ENCODE results near the gene WNT11. TPM values are rescaled to one million over a fixed set of nuclear protein-coding genes. Genes with fewer than 3 reads are reported as not detected.

WNT11 gene
- total RNA-seq, 2 experiments from 2014 or later: not detected

DNA sequence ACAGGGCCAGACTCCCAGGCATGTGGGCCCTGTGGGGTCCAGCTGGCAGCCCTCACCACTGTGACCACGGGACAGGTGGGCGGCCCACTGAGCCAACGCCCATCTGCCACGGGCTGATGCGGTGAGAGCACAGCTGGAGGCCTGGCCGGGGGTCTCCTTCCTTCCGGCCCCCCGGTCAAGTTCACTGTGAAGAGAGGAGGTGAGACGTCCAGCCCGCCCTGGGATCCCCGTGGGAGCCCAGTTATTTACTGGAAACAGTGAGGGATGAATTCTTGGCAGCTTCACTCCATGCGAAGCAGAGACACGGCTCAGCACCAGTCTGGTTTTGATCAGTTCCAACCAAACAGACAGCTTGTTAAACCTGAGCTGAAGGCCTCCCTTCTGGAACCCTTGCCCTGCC is 38.7 kb downstream of the WNT11 start:
- H3K27me3 Mint-ChIP-seq: peaks cover 6% of the 10 kb centered on the region

DNA sequence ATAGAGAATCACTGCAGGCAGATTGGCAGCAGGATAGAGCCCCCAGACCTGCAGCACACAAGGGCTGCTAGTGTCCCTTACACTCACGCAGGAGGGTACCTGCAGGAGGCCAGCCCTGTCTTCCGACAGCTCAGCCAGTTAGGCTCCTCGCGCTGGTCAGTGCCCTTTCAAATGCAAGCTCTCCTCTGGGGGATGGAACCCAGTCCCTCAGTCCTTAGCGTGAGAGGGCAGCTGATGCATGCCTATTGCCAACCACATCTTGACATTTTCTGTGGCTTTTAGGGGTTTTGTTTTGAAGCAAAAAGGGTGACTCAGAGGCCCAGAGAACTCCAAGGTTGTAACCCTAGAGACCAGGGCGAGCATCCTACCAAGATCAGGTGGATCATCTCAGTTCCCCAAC is 40.0 kb downstream of the WNT11 start:
- peak; percentile 22 for DNase-seq
- Mint-ChIP-seq H3K27ac (no peak overlapping the region), H3K27me3 (peaks cover 6% of the 10 kb centered on the region), H3K4me1 (no peaks in the 10 kb centered on the region), H3K9me3 (no peaks in the 10 kb centered on the region), H3K4me3 (no peak overlapping the region), H3K36me3 (no peaks in the 10 kb centered on the region)

More for the DNA sequence above, 38.7 kb downstream of the WNT11 start:
- Mint-ChIP-seq H3K36me3 (no peaks in the 10 kb centered on the region), H3K4me1 (no peaks in the 10 kb centered on the region), H3K27ac (no peak overlapping the region), H3K9me3 (no peaks in the 10 kb centered on the region), H3K4me3 (no peak overlapping the region)
- DNase-seq: no peak

DNA sequence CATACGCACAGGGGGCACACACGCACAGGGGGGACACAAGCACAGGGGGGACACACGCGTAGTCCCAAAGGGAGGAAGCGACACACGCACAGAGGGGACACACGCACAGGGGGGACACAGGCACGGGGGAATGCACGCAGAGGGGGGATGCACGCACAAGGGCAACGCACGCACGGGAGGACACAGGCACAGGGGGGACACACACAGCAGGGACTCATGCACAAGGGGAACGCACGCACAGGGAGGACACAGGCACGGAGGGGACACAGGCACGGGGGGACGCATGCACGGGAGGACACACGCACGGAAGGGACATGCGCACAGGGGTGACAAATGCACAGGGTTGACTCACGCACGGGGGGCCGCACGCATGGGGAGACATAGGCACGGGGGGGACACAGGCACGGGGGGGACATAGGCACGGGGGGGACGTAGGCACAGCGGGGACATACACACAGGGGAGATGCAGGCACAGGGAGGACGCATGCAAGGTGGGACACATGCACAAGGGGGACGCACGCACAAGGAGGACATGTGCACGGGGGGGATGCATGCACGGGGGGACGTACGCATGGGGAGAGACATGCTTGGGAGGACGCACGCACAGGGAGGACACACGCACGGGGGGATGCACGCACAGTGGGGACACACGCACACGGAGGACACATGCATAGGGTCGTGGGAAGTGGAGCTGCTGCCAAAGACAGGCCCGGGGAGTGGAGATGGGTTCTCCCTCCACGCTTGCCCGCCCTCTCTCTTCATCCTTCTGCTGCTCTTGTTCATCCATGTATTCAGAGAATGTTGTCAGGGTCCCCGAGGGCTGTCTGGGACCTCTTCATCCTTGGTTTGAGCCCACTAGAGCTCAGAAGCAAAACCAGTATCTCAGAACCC is 41.2 kb downstream of the WNT11 start:
- H3K4me1 Mint-ChIP-seq: no peaks in the 10 kb centered on the region
- H3K27ac Mint-ChIP-seq: no peak overlapping the region
- H3K36me3 Mint-ChIP-seq: no peaks in the 10 kb centered on the region
- H3K9me3 Mint-ChIP-seq: no peaks in the 10 kb centered on the region
- peaks cover 6% of the 10 kb centered on the region for H3K27me3 Mint-ChIP-seq
- DNase-seq: no peak
- no peak overlapping the region for H3K4me3 Mint-ChIP-seq

DNA sequence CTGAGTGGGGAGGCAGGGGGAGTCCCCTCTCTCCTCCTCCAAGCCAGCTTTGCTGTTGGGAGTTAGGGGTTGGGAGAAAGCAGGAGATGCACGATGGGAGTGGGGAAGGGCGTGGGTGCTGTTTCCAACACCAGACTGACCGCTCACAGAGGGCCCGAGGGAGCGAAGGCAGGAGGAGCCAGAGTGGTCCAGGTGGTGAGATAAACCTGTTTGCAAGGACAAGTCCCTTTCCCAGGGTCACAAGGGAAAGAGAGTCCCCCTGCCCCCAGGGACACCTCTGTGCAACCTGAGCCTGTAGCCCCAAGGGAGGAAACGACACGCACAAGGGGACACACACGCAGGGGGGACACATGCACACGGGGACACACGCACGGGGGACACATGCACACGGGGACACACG is 42.2 kb downstream of the WNT11 start:
- H3K27me3 Mint-ChIP-seq: peaks cover 6% of the 10 kb centered on the region
- no peaks in the 10 kb centered on the region for H3K36me3 Mint-ChIP-seq
- no peak for DNase-seq
- no peaks in the 10 kb centered on the region for H3K4me1 Mint-ChIP-seq
- no peaks in the 10 kb centered on the region for H3K9me3 Mint-ChIP-seq
- no peak overlapping the region for H3K27ac Mint-ChIP-seq
- no peak overlapping the region for H3K4me3 Mint-ChIP-seq

DNA sequence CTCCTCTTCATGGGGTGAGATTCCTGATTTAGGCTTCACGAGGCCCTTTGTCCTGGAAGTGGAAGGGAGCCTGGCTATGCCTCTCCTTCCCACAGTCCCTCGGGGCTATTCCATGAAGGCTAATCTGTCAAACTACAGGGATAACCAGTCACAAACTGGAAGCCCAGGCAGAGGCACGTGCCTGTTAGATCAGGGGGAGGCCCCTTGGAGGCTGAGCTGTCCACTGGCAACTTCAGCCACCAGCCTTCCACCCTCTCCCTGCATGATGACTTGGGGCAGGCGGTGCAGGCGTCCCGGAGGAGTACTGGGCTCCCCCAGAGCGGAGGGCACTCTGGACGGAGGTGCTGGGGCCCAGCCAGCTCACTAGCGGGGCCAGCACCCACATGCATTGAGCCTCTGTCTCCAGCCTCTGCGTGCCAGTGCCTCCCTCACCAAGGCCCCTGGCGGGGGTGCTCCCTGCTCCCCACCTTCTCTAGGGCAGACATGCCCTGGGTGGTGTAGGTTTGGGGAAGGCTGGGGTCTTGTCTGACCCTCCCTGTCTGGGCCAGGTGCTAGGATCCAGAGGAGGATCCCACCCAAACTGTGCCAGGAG is 42.9 kb downstream of the WNT11 start:
- H3K4me1 Mint-ChIP-seq: no peaks in the 10 kb centered on the region
- H3K4me3 Mint-ChIP-seq: no peak overlapping the region
- no peaks in the 10 kb centered on the region for H3K36me3 Mint-ChIP-seq
- DNase-seq: no peak
- no peak overlapping the region for H3K27ac Mint-ChIP-seq
- peaks cover 3% of the 10 kb centered on the region for H3K27me3 Mint-ChIP-seq
- no peaks in the 10 kb centered on the region for H3K9me3 Mint-ChIP-seq

DNA sequence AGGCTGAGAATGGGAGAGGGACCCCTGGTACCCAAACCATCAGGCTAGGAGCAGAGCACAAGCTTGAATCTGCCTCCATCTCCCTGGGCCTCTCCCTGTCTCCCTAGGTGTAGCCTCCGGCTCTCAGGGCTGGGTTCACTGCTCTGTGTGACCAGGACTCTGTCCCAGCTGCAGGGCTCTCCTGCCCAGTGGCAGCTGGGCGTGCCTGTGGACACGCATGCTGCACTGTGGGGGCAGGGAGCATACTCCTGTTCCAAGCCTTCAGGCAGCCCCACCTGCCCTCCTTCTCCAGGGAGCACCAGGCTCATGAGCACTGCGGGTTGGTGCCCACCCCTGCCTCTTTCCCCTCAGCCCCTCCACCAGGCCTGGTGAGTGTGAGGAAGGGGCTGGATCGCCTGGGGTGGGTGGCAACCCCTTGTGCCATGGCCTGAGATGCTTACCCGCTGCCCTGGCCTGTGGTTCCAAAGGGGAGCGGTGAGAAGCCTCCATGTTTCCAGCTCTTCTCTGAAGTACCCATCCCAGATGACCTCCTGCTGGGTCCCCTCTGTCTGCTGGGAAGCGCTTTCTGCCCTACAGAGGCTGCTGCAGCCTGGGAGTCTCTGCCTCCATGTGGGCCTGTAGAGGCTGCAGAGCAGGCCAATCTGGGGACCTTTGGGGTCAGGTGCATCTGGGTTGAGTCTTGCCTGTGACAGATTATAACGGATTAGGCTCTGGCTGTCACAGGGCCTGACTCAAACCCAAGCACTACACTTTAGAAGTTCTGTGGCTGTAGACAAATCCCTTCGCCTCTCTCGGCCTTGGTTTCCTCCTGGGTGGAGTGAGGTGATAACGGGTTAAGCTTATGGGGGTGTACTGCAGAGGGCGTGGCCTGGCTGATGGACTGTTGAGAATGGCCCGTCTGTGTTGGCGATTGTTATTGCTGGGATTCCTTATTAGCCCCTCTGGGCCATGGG is 43.7 kb downstream of the WNT11 start:
- no peak overlapping the region for H3K27ac Mint-ChIP-seq
- H3K4me3 Mint-ChIP-seq: no peak overlapping the region
- H3K27me3 Mint-ChIP-seq: no peaks in the 10 kb centered on the region
- H3K36me3 Mint-ChIP-seq: no peaks in the 10 kb centered on the region
- H3K9me3 Mint-ChIP-seq: no peaks in the 10 kb centered on the region
- H3K4me1 Mint-ChIP-seq: no peaks in the 10 kb centered on the region
- DNase-seq: no peak

DNA sequence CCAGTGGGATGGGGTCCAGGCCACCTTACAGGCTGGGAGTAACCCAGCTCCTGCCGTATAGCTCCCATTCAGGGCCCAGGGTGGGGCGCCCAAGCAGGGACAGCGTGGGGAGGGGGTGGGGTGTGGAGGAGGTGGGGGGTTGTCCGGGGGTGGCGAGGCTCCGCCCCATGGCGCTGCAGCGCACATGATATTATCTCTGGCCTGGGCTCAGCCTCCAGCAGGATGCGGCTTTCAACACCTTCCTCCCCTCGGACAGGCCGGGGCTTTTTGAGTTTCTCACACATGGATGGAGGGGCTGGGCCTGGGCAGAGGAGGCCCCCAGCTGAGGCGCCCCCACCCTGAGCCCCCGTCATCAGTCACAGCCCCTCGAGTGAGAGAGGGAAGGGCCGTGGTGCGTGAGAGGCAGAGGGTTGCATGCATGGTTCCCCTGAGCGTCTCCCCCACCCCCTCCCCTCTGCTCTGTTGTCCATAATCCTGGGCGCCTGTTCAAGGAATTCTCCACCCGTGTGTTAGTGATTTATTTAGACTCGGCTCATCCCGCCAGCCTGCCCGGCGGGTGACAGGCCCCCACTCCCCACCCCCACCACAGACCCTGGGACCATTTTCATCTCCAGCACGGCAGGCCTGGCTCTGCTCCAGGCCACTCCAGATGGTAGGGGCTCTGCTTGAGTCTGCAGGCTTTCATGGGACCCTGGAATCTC is 44.9 kb downstream of the WNT11 start:
- Mint-ChIP-seq H3K9me3 (no peaks in the 10 kb centered on the region), H3K4me1 (no peaks in the 10 kb centered on the region), H3K36me3 (no peaks in the 10 kb centered on the region), H3K27ac (no peak overlapping the region), H3K4me3 (no peak overlapping the region), H3K27me3 (peaks cover 4% of the 10 kb centered on the region)
- DNase-seq: no peak

DNA sequence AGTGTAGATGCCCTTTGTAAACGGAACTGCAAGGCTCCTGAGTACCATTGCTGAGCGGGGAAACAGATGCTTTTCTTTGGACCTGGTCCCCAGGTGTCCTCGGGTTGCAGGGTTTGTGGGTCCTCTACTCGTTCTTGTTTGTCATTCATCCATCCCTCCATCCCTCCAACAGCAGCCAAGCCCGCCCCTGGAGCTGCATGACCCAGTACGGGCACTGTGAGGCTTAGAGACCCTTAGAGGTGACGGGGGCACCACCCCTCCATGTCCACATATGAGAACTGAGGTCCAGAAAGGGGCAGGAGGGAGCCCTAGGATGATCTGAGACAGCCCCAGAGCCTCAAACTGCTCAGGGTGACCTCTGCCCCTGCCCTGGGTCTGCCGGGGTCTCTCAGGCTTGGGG is 45.4 kb downstream of the WNT11 start:
- DNase-seq: no peak
- no peaks in the 10 kb centered on the region for H3K36me3 Mint-ChIP-seq
- H3K9me3 Mint-ChIP-seq: no peaks in the 10 kb centered on the region
- peaks cover 9% of the 10 kb centered on the region for H3K27me3 Mint-ChIP-seq
- no peak overlapping the region for H3K27ac Mint-ChIP-seq
- H3K4me1 Mint-ChIP-seq: no peaks in the 10 kb centered on the region
- no peak overlapping the region for H3K4me3 Mint-ChIP-seq

DNA sequence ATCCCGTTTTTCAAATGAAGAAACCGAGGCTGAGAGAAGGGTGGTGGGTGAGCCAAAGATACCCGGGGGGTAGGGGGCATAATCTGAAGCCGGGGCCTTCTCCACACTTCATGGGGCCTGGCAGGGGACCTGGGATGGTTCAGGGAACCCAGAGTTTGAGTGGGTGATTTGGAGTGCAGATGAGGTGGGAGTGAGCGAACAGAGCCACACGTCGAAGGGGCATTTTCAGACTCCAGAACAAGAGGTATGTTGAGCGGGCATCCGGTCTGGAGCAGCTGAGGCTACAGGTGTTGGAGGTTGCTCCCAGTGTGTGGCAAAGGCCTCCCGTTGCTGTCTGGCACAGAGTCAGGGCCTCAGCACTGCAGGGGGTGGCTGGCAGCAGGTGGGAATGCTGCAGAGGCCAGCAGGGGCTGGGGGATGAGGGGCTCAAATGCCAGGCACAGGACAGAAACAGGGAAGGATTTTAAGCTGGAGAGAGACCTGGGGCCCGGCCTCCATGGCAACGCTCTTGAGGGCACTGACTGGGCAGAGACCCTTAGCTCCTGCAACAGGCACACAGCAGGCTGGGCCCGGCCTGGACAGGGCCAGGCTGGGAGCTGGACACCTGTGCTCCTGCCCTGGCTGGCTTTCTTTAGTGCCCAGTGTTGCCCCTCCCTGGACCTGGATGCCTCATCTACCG is 46.2 kb downstream of the WNT11 start:
- Mint-ChIP-seq H3K4me1 (no peaks in the 10 kb centered on the region), H3K9me3 (no peaks in the 10 kb centered on the region), H3K27ac (no peak overlapping the region), H3K36me3 (no peaks in the 10 kb centered on the region), H3K4me3 (no peak overlapping the region), H3K27me3 (peaks cover 9% of the 10 kb centered on the region)
- no peak for DNase-seq

DNA sequence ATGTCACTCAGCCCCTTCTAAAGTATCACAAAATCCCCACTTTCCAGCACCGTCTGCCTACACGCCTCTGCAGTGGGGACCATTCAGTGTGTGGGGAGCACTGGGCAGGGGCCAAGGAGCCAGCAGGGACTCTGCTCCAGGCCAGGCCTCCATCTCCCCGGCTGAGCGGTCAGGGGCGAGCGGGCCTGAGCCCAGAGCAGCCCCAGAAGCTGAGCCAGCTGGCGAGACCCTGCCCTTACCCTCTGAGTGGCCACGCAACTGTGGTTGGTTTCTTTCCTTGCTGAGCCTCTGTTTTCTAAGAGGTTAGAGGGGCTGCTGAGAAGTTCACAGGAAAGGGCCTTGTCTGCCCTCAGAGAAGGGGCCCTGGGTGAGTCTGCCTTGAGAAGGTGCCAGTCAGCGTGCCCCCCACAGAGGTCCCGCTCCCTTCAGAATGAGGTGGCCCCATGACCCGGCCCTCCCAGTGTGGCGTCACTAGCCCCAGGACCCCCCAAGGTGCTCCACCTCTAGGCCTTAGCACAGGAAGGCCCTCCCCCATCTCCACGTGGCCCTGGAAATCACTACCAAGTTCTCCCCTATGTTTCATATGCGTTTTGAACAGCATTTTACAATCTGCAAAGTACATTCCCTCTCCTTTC is 46.9 kb downstream of the WNT11 start:
- Mint-ChIP-seq H3K4me3 (no peak overlapping the region), H3K27ac (no peak overlapping the region), H3K9me3 (no peaks in the 10 kb centered on the region), H3K4me1 (no peaks in the 10 kb centered on the region), H3K27me3 (peaks cover 10% of the 10 kb centered on the region), H3K36me3 (no peaks in the 10 kb centered on the region)
- no peak for DNase-seq

DNA sequence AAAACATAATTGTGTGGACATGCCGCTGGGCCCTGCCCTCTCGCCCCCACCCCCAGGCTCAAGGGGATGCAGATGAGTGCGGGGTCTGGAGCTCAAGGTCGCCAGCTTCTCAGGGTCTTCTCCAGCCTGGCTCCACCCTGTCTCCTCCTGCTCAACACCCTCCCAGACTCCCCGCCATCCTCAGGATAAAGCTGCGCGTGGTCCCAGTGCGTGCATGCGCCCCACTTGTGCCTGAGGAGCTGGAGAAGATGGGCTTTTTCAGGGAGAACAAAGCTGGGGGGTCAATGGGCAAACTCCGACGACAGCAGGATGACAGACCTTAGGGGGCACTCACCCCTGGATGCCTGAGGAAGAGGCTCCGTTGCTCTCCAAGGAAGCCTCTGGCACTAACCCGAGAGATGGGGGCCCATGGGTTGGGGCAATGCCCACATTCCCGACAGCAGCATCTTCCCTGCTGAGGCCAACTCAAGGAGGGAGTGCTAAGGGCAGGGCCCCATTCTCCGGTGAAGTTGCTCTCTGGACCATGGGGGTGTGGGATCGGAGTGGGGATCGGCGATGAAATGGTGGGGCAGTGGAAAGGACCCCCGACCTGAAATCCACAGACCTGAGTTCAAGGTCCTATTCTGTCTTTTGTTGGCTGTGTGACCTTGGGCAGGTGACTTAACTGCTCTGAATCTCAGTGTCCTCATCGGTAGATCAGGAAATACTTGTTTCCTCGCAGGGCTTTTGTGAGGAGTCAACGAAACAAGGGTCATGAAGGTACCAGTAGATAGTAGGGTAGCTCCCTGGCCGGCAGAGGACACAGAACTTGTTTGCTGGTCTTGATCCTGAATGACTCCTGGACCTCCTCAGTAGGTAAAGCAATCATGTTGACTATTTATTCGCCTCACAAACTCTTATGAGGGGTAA is 47.7 kb downstream of the WNT11 start:
- Mint-ChIP-seq H3K27me3 (peaks cover 13% of the 10 kb centered on the region), H3K4me1 (no peaks in the 10 kb centered on the region), H3K4me3 (no peak overlapping the region), H3K27ac (no peak overlapping the region), H3K9me3 (no peaks in the 10 kb centered on the region), H3K36me3 (no peaks in the 10 kb centered on the region)
- DNase-seq: no peak

DNA sequence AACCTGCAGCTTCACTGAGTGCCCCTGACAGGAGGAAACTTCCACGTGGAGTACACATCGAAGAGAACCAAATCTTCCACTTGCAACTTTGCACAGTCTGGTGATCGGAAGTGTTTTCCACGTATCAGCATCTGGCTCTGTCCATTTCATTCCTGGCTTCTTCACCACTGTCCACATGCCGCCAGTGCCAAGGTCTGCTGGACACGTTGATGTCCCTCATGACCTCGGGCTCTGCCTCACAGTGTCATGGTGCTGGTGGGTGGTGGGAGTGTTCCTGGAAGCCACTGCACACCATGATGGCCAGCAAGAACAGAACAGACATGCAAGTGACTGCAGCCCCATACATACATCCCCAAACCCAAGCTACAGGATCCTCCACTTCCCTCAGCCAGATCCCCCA is 48.4 kb downstream of the WNT11 start:
- Mint-ChIP-seq H3K27me3 (peaks cover 15% of the 10 kb centered on the region), H3K36me3 (no peaks in the 10 kb centered on the region), H3K9me3 (no peaks in the 10 kb centered on the region), H3K27ac (no peak overlapping the region), H3K4me1 (peaks cover 5% of the 10 kb centered on the region), H3K4me3 (no peak overlapping the region)
- DNase-seq: no peak

DNA sequence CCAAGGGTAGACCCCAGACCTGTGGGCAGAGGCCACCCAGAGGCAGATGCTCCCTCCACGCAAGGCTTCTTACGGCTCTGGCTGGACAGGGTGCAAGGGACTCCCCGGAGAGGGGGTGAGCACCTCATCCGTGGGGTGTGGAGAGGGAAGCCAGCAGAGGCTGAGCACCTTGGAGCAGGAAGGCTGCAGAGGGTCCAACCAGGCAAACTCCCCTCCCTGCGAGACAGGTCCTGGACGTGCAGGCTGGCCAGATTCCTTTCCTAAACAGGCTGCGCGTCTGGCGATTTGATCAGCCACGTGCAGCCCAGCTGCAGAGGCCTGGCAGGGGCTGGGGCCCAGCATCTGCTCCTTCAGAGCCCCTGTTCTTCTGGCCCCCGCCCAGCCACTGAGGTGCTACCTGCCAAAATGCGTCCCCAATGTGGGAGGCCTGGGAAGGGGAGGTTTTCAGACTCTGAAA is 49.3 kb downstream of the WNT11 start:
- H3K4me3 Mint-ChIP-seq: no peak overlapping the region
- no peak for DNase-seq
- no peaks in the 10 kb centered on the region for H3K9me3 Mint-ChIP-seq
- H3K4me1 Mint-ChIP-seq: peaks cover 14% of the 10 kb centered on the region
- H3K27ac Mint-ChIP-seq: no peak overlapping the region
- peaks cover 24% of the 10 kb centered on the region for H3K27me3 Mint-ChIP-seq
- no peaks in the 10 kb centered on the region for H3K36me3 Mint-ChIP-seq

Measured in activated naive CD8-positive, alpha-beta T cell treated with anti-CD3 and anti-CD28 coated beads for 36 hours (primary cell).